H9 (cell line): ENCODE measurements around the gene MELK. TPM values are rescaled to one million over a fixed set of nuclear protein-coding genes. Genes with fewer than 3 reads are reported as not detected.
A peak's percentile ranks its signal among the peaks of the same experiment; 100 is the strongest.

ENCODE experiments used
- DNase-seq: peaks from one replicate; pipeline ENCODE4 v3.0.0-alpha.2; 2017
- H2AFZ ChIP-seq: one replicate; pipeline ENCODE4 v1.6.1; 2013; ENCODE audit warnings: mild to moderate bottlenecking, low read length, control low read depth, moderate library complexity
- H2AK5ac ChIP-seq: 2 replicates; pipeline ENCODE4 v1.6.1; 2013; ENCODE audit warnings: low read length, control low read depth, mixed read lengths; ENCODE audit not compliant: insufficient read length
- H2BK120ac ChIP-seq: one replicate; pipeline ENCODE4 v1.6.1; 2013; ENCODE audit warnings: low read depth, mild to moderate bottlenecking, low read length, control low read depth, inconsistent platforms; ENCODE audit not compliant: poor library complexity, severe bottlenecking
- H2BK12ac ChIP-seq: 2 replicates; pipeline ENCODE4 v1.6.1; 2013; ENCODE audit warnings: low read length, control low read depth, mixed read lengths, low read depth; ENCODE audit not compliant: insufficient read length
- H2BK15ac ChIP-seq: 2 replicates; pipeline ENCODE4 v1.6.1; 2013; ENCODE audit warnings: low read depth, low read length, control low read depth
- H2BK20ac ChIP-seq: one replicate; pipeline ENCODE4 v1.6.1; 2013; ENCODE audit warnings: low read depth, mild to moderate bottlenecking, low read length, control low read depth, inconsistent platforms; ENCODE audit not compliant: poor library complexity, severe bottlenecking
- H2BK5ac ChIP-seq: 2 replicates; pipeline ENCODE4 v1.6.1; 2013; ENCODE audit warnings: low read length, control low read depth, mixed read lengths; ENCODE audit not compliant: insufficient read length
- H3K14ac ChIP-seq: 2 replicates; pipeline ENCODE4 v1.6.1; 2013; ENCODE audit warnings: low read length, control low read depth; ENCODE audit not compliant: insufficient read depth
- H3K18ac ChIP-seq: 2 replicates; pipeline ENCODE4 v1.6.1; 2013; ENCODE audit warnings: low read depth, mild to moderate bottlenecking, mixed read lengths, low read length, control low read depth; ENCODE audit not compliant: insufficient read length
- H3K23ac ChIP-seq: 2 replicates; pipeline ENCODE4 v1.6.1; 2013; ENCODE audit warnings: low read length, control low read depth, mixed read lengths, low read depth; ENCODE audit not compliant: insufficient read length
- H3K23me2 ChIP-seq: 2 replicates; pipeline ENCODE4 v1.6.1; 2013; ENCODE audit warnings: low read depth, mild to moderate bottlenecking, mixed read lengths, low read length, control low read depth; ENCODE audit not compliant: insufficient read length, poor library complexity, severe bottlenecking
- H3K27ac ChIP-seq: 2 replicates; pipeline ENCODE4 v1.5.1; 2013; ENCODE audit warnings: low read length, control low read depth, mixed read lengths, low read depth; ENCODE audit not compliant: insufficient read length
- H3K27me3 ChIP-seq: 2 replicates; pipeline ENCODE4 v1.6.1; 2013; ENCODE audit warnings: low read length, control low read depth, inconsistent platforms; ENCODE audit not compliant: insufficient read depth
- H3K4ac ChIP-seq: 2 replicates; pipeline ENCODE4 v1.6.1; 2013; ENCODE audit warnings: low read depth, mild to moderate bottlenecking, control low read depth, inconsistent platforms, low read length, moderate library complexity
- H3K4me1 ChIP-seq: 2 replicates; pipeline ENCODE4 v1.6.1; 2013; ENCODE audit warnings: low read length, control low read depth, inconsistent platforms; ENCODE audit not compliant: insufficient read depth
- H3K4me2 ChIP-seq: 2 replicates; pipeline ENCODE4 v1.6.1; 2013; ENCODE audit warnings: low read length, control low read depth, mixed read lengths; ENCODE audit not compliant: insufficient read length, insufficient read depth
- H3K56ac ChIP-seq: 2 replicates; pipeline ENCODE4 v1.6.1; 2013; ENCODE audit warnings: low read depth, mild to moderate bottlenecking, mixed read lengths, low read length, control low read depth; ENCODE audit not compliant: insufficient read length
- H3K79me1 ChIP-seq: 2 replicates; pipeline ENCODE4 v1.6.1; 2013; ENCODE audit warnings: low read depth, mild to moderate bottlenecking, moderate library complexity, low read length, control low read depth, inconsistent platforms; ENCODE audit not compliant: insufficient read depth, poor library complexity, severe bottlenecking
- H3K79me2 ChIP-seq: 2 replicates; pipeline ENCODE4 v1.6.1; 2013; ENCODE audit warnings: low read length, control low read depth, inconsistent platforms; ENCODE audit not compliant: insufficient read depth
- H3K9ac ChIP-seq: 2 replicates; pipeline ENCODE4 v1.6.1; 2013; ENCODE audit warnings: low read length, control low read depth, mixed read lengths; ENCODE audit not compliant: insufficient read length; ENCODE audit errors: extremely low read depth
- H3K9me3 ChIP-seq: one replicate; pipeline ENCODE4 v1.6.1; 2013; ENCODE audit warnings: low read depth, low read length, inconsistent platforms; ENCODE audit not compliant: control insufficient read depth
- H3T11ph ChIP-seq: one replicate; pipeline ENCODE4 v1.6.1; 2013; ENCODE audit warnings: mild to moderate bottlenecking, low read length, control low read depth, inconsistent platforms
- H4K20me1 ChIP-seq: one replicate; pipeline ENCODE4 v1.6.1; 2013; ENCODE audit not compliant: control insufficient read depth, insufficient read length, insufficient read depth
- H4K5ac ChIP-seq: 2 replicates; pipeline ENCODE4 v1.6.1; 2013; ENCODE audit warnings: low read depth, mild to moderate bottlenecking, mixed read lengths, low read length, control low read depth; ENCODE audit not compliant: insufficient read length
- H4K8ac ChIP-seq: replicated peaks from 2 replicates; pipeline ENCODE4 v1.6.1; 2013; ENCODE audit warnings: low read length, control low read depth, mixed read lengths, low read depth; ENCODE audit not compliant: insufficient read length
- H4K91ac ChIP-seq: 2 replicates; pipeline ENCODE4 v1.6.1; 2013; ENCODE audit warnings: low read depth, mild to moderate bottlenecking, moderate library complexity, mixed read lengths, low read length, control low read depth; ENCODE audit not compliant: insufficient read length
- H3K27ac Mint-ChIP-seq, 3 experiments: 2 replicates in 2 of 3; 3 replicates in 1 of 3; pipeline ENCODE4 v1.8.0; 2020 to 2021; ENCODE audit warnings: mixed read lengths in 3 of 3, mild to moderate bottlenecking in 1 of 3, moderate library complexity in 1 of 3
- H3K27me3 Mint-ChIP-seq: 2 replicates; pipeline ENCODE4 v1.8.0; 2021; ENCODE audit warnings: low read depth, mild to moderate bottlenecking, moderate library complexity, mixed read lengths
- H3K36me3 Mint-ChIP-seq, 3 experiments: 2 replicates in 2 of 3; 3 replicates in 1 of 3; pipeline ENCODE4 v1.8.0; 2020 to 2021; ENCODE audit warnings: low read depth in 3 of 3, mixed read lengths in 3 of 3; ENCODE audit not compliant: insufficient read depth in 1 of 3
- H3K4me1 Mint-ChIP-seq, 2 experiments: 2 replicates each; pipeline ENCODE4 v1.8.0; 2020; ENCODE audit warnings: mixed read lengths in 2 of 2
- H3K4me3 Mint-ChIP-seq, 2 experiments: 2 replicates in 1 of 2; 3 replicates in 1 of 2; pipeline ENCODE4 v1.8.0; 2020 to 2021; ENCODE audit warnings: mild to moderate bottlenecking in 2 of 2, mixed read lengths in 2 of 2, moderate library complexity in 1 of 2
- H3K9me3 Mint-ChIP-seq, 2 experiments: 2 replicates in 1 of 2; 3 replicates in 1 of 2; pipeline ENCODE4 v1.8.0; 2020; ENCODE audit warnings: mild to moderate bottlenecking in 2 of 2, mixed read lengths in 2 of 2, moderate library complexity in 1 of 2
- WGBS: extraction: QIAGEN DNeasy Blood & Tissue Kit; methylation state at CpG from one replicate; pipeline ENCODE4 v1.1.7; 2013; ENCODE audit warnings: missing lambda C conversion rate, low lambda C conversion rate, mixed read lengths; ENCODE audit not compliant: insufficient read length; ENCODE audit errors: extremely low coverage; 5-methylcytosine and 5-hydroxymethylcytosine counted together
- total RNA-seq: library from RNA; stranded (reverse); gene quantifications from 2 replicates; pipeline ENCODE4 v1.2.1, GENCODE V29; 2021
- TF ChIP-seq, protein P1 (sequence below): fragments of 200-600 bp; sonication (generic); conservative IDR thresholded peaks from 3 replicates; pipeline ENCODE4 v1.8.0; 2021; ENCODE audit warnings: antibody characterized with exemption, mild to moderate bottlenecking

MELK gene
- total RNA-seq, 1 experiment from 2014 or later, result 43.6 TPM

DNA sequence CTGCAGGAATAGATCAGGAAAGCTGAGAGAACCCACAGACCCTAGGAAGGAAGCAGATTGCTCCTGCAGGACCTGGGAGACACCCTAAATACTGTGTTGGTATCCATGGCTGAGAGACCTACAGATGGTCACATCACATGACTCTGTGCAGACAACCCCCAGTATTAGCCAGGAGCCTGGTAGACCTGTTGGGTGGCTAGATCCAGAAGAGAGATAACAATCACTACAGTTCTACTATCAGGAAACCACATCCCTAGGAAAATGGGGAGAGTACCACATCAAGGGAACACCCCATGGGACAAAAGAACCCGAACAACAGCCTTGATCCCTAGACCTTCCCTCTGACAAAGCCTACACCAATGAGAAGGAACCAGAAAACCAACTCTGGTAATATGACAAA, 24.2 kb upstream of the MELK start:
- H3T11ph ChIP-seq, result no peak overlapping the region
- no peak overlapping the region for H3K23ac ChIP-seq
- no peak overlapping the region for H2BK20ac ChIP-seq
- no peak overlapping the region for H3K14ac ChIP-seq
- no peak overlapping the region for H2BK120ac ChIP-seq
- no peaks in the 10 kb centered on the region for H3K23me2 ChIP-seq
- no peak overlapping the region for H4K8ac ChIP-seq
- no peaks in the 10 kb centered on the region for H3K9me3 Mint-ChIP-seq
- H2AK5ac ChIP-seq, result no peak overlapping the region
- no peak overlapping the region for H2BK15ac ChIP-seq
- no peaks in the 10 kb centered on the region for H3K79me1 ChIP-seq
- no peaks in the 10 kb centered on the region for H4K20me1 ChIP-seq
- H3K9me3 ChIP-seq, result no peaks in the 10 kb centered on the region
- TF ChIP-seq, protein P1, sequence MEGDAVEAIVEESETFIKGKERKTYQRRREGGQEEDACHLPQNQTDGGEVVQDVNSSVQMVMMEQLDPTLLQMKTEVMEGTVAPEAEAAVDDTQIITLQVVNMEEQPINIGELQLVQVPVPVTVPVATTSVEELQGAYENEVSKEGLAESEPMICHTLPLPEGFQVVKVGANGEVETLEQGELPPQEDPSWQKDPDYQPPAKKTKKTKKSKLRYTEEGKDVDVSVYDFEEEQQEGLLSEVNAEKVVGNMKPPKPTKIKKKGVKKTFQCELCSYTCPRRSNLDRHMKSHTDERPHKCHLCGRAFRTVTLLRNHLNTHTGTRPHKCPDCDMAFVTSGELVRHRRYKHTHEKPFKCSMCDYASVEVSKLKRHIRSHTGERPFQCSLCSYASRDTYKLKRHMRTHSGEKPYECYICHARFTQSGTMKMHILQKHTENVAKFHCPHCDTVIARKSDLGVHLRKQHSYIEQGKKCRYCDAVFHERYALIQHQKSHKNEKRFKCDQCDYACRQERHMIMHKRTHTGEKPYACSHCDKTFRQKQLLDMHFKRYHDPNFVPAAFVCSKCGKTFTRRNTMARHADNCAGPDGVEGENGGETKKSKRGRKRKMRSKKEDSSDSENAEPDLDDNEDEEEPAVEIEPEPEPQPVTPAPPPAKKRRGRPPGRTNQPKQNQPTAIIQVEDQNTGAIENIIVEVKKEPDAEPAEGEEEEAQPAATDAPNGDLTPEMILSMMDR, result no peak
- no peak overlapping the region for H3K4ac ChIP-seq
- peak overlapping the region in 1 of 3 experiments; percentile 33; a peak in 1 of 7 replicates for H3K27ac Mint-ChIP-seq
- no peak overlapping the region for H4K5ac ChIP-seq
- DNase-seq, result no peak
- H3K4me1 Mint-ChIP-seq, result peaks cover 6 to 11% of the 10 kb centered on the region in 2 experiments; a peak in 3 of 4 replicates
- no peak overlapping the region for H2AFZ ChIP-seq
- H4K91ac ChIP-seq, result no peak overlapping the region
- no peaks in the 10 kb centered on the region for H3K79me2 ChIP-seq
- no peaks in the 10 kb centered on the region for H3K27me3 ChIP-seq
- H3K27ac ChIP-seq, result no peak overlapping the region
- H3K4me2 ChIP-seq, result no peak overlapping the region
- no peak overlapping the region for H2BK5ac ChIP-seq
- H3K27me3 Mint-ChIP-seq, result no peaks in the 10 kb centered on the region
- no peak overlapping the region for H3K56ac ChIP-seq
- H3K9ac ChIP-seq, result no peak overlapping the region
- H3K36me3 Mint-ChIP-seq, result no peaks in the 10 kb centered on the region
- H3K4me3 Mint-ChIP-seq, result no peak overlapping the region
- H3K18ac ChIP-seq, result no peak overlapping the region
- H3K4me1 ChIP-seq, result peaks cover 4% of the 10 kb centered on the region; the same call in 1 of the 2 replicates
- no CpG with 5 or more reads among the region's 1 CpG for WGBS
- no peak overlapping the region for H2BK12ac ChIP-seq
